ENCODE results near the gene CCSER1.

Gene CCSER1

GRCh38 chr4:91630764-91631163 lies 1503.6 kb downstream of the CCSER1 start:
- Histone ChIP-seq H3K4me2 (ENCODE audit: low read depth, low read length, poor library complexity, severe bottlenecking) (no peak overlapping the region), H3K9me3 (ENCODE audit: insufficient read depth, low read length) (no peaks in the 10 kb centered on the region), H3K36me3 (ENCODE audit: low read length) (no peaks in the 10 kb centered on the region), H3K9me2 (replicated peaks; ENCODE audit: insufficient read depth, low read length) (no peaks in the 10 kb centered on the region), H4K20me1 (ENCODE audit: low read depth, low read length) (no peaks in the 10 kb centered on the region), H3K27ac (ENCODE audit: low read depth, low read length) (no peak overlapping the region), H2AFZ (ENCODE audit: low read depth, low read length, severe bottlenecking) (no peak overlapping the region), H3K4me3 (ENCODE audit: insufficient read depth, low read length, poor library complexity, severe bottlenecking) (no peak overlapping the region), H3K9ac (ENCODE audit: low read length) (no peak overlapping the region), H3K27me3 (ENCODE audit: low read length) (no peaks in the 10 kb centered on the region), H3F3A (ENCODE audit: insufficient read depth) (no peaks in the 10 kb centered on the region), H3K79me2 (ENCODE audit: insufficient read depth, low read length) (no peaks in the 10 kb centered on the region)
- TF ChIP-seq CTCF (IDR thresholded peaks at IDR 0.05; ENCODE audit: insufficient read depth, low read length, poor library complexity, severe bottlenecking) (no peak), EZH2phosphoT487 (conservative IDR thresholded peaks at IDR 0.05; ENCODE audit: low read length) (no peak)

GRCh38 chr4:91631335-91631734 lies 1504.1 kb downstream of the CCSER1 start:
- H3K4me3 ChIP-seq (ENCODE audit: insufficient read depth, low read length, poor library complexity, severe bottlenecking) = no peak overlapping the region
- H3K27ac ChIP-seq (ENCODE audit: low read depth, low read length) = no peak overlapping the region
- no peak overlapping the region for H3K4me2 ChIP-seq (ENCODE audit: low read depth, low read length, poor library complexity, severe bottlenecking)
- TF ChIP-seq EZH2phosphoT487 (conservative IDR thresholded peaks at IDR 0.05; ENCODE audit: low read length) (no peak), CTCF (IDR thresholded peaks at IDR 0.05; ENCODE audit: insufficient read depth, low read length, poor library complexity, severe bottlenecking) (no peak)
- H4K20me1 ChIP-seq (ENCODE audit: low read depth, low read length) = no peaks in the 10 kb centered on the region
- H3K79me2 ChIP-seq (ENCODE audit: insufficient read depth, low read length) = no peaks in the 10 kb centered on the region
- H2AFZ ChIP-seq (ENCODE audit: low read depth, low read length, severe bottlenecking) = no peak overlapping the region
- H3K9me3 ChIP-seq (ENCODE audit: insufficient read depth, low read length) = no peaks in the 10 kb centered on the region
- no peaks in the 10 kb centered on the region for H3K27me3 ChIP-seq (ENCODE audit: low read length)
- H3F3A ChIP-seq (ENCODE audit: insufficient read depth) = no peaks in the 10 kb centered on the region
- no peak overlapping the region for H3K9ac ChIP-seq (ENCODE audit: low read length)
- no peaks in the 10 kb centered on the region for H3K36me3 ChIP-seq (ENCODE audit: low read length)
- H3K9me2 ChIP-seq (replicated peaks; ENCODE audit: insufficient read depth, low read length) = no peaks in the 10 kb centered on the region

- Histone ChIP-seq H2AFZ (ENCODE audit: low read depth, low read length, severe bottlenecking) (no peak overlapping the region), H3K79me2 (ENCODE audit: insufficient read depth, low read length) (no peaks in the 10 kb centered on the region), H4K20me1 (ENCODE audit: low read depth, low read length) (no peaks in the 10 kb centered on the region), H3K9me3 (ENCODE audit: insufficient read depth, low read length) (no peaks in the 10 kb centered on the region), H3K9me2 (replicated peaks; ENCODE audit: insufficient read depth, low read length) (no peaks in the 10 kb centered on the region), H3K36me3 (ENCODE audit: low read length) (no peaks in the 10 kb centered on the region), H3K4me3 (ENCODE audit: insufficient read depth, low read length, poor library complexity, severe bottlenecking) (no peak overlapping the region), H3K9ac (ENCODE audit: low read length) (no peak overlapping the region), H3K4me2 (ENCODE audit: low read depth, low read length, poor library complexity, severe bottlenecking) (no peak overlapping the region), H3K27me3 (ENCODE audit: low read length) (no peaks in the 10 kb centered on the region), H3K27ac (ENCODE audit: low read depth, low read length) (no peak overlapping the region), H3F3A (ENCODE audit: insufficient read depth) (no peaks in the 10 kb centered on the region)
- TF ChIP-seq EZH2phosphoT487 (conservative IDR thresholded peaks at IDR 0.05; ENCODE audit: low read length) (no peak), CTCF (IDR thresholded peaks at IDR 0.05; ENCODE audit: insufficient read depth, low read length, poor library complexity, severe bottlenecking) (no peak)
Measured at GRCh38 chr4:91636083-91636482, 1508.9 kb downstream of the CCSER1 start.

All from SU-DHL-6 (cell line).